HG02943 (cell line): ENCODE data around the gene ABCC5.
"Not testable (repeated sequence)": the region's sequence is repeated elsewhere in the genome, so short reads cannot be mapped to it uniquely, and the experiment has no call there.

Experiments
- ATAC-seq: cut with Tn5 transposase; IDR thresholded peaks from one replicate; pipeline ENCODE4 v1.9.1; 2021; ENCODE audit warnings: mild to moderate bottlenecking, low read depth, moderate library complexity; ENCODE audit not compliant: unreplicated experiment

Gene ABCC5

GRCh38 chr3:184016811-184017671, 643 bp downstream of the ABCC5 start:
- ATAC-seq, result peak; percentile 64

GRCh38 chr3:184016169-184016570, 1.5 kb downstream of the ABCC5 start:
- ATAC-seq, result no peak

GRCh38 chr3:184015381-184016019, 2.2 kb downstream of the ABCC5 start:
- no peak for ATAC-seq

- ATAC-seq, result no peak
These were observed 5.5 kb downstream of the ABCC5 start for GRCh38 chr3:184011937-184012889.

- ATAC-seq, result no peak
These were observed 6.3 kb downstream of the ABCC5 start for GRCh38 chr3:184011230-184011876.

- ATAC-seq, result no peak
These were observed 9.5 kb downstream of the ABCC5 start for GRCh38 chr3:184008161-184008560.

GRCh38 chr3:184007143-184007813, 10.4 kb downstream of the ABCC5 start:
- ATAC-seq, result not testable (repeated sequence)

- ATAC-seq, result no peak
These were observed 11.7 kb downstream of the ABCC5 start for GRCh38 chr3:184005941-184006507.

GRCh38 chr3:184004476-184004875, 13.2 kb downstream of the ABCC5 start:
- ATAC-seq, result no peak

GRCh38 chr3:184003187-184003967, 14.3 kb downstream of the ABCC5 start:
- ATAC-seq, result no peak

- ATAC-seq, result no peak
These were observed 15.2 kb downstream of the ABCC5 start for GRCh38 chr3:184002469-184002868.

GRCh38 chr3:184001761-184002160, 15.9 kb downstream of the ABCC5 start:
- no peak for ATAC-seq

GRCh38 chr3:183991403-183991802, 26.3 kb downstream of the ABCC5 start:
- no peak for ATAC-seq

GRCh38 chr3:183988216-183988790, 29.4 kb downstream of the ABCC5 start:
- ATAC-seq, result no peak

GRCh38 chr3:183987000-183987600, 30.6 kb downstream of the ABCC5 start:
- no peak for ATAC-seq

- no peak for ATAC-seq
These were observed 32.6 kb downstream of the ABCC5 start for GRCh38 chr3:183984749-183985729.
